HepG2 (cell line): ENCODE data around the gene IQCN. TPM values are rescaled to one million over a fixed set of nuclear protein-coding genes. Genes with fewer than 3 reads are reported as not detected.

Experiments
- CBFB ChIP-seq: sonication (generic); formaldehyde crosslinking; IDR thresholded peaks from 2 replicates; pipeline ENCODE4 v1.4.0; 2020; ENCODE audit warnings: missing genetic modification reagents
- CREB1 ChIP-seq, 2 experiments: fragments of 450-650 bp in 1 of 2; IDR thresholded peaks; 2 replicates each; pipeline ENCODE4 v1.6.1; 2016 to 2017; ENCODE audit warnings: control low read depth in 1 of 2, mild to moderate bottlenecking in 1 of 2, missing compliant biosample characterization in 1 of 2, missing genetic modification characterization in 1 of 2
- HMGA1 ChIP-seq: sonication (generic); formaldehyde crosslinking; conservative IDR thresholded peaks from 2 replicates; pipeline ENCODE4 v1.4.0; 2020; ENCODE audit warnings: missing genetic modification reagents
- MNT ChIP-seq: fragments of 450-650 bp; IDR thresholded peaks from 2 replicates; pipeline ENCODE4 v1.6.1; 2016
- NONO ChIP-seq, 2 experiments: fragments of 450-650 bp in 1 of 2; sonication (generic) in 1 of 2; formaldehyde crosslinking in 1 of 2; IDR thresholded peaks in 1 of 2; conservative IDR thresholded peaks in 1 of 2; 2 replicates each; pipeline versions ENCODE4 v1.6.1 to v1.8.0; 2017 to 2022; ENCODE audit warnings: mild to moderate bottlenecking in 1 of 2, missing genetic modification reagents in 1 of 2, moderate library complexity in 1 of 2
- NR2F2 ChIP-seq: IDR thresholded peaks from 2 replicates; pipeline ENCODE4 v1.6.1; 2012; ENCODE audit warnings: low read depth, inconsistent platforms, borderline replicate concordance
- PPARG ChIP-seq: conservative IDR thresholded peaks from 2 replicates; pipeline ENCODE4 v1.6.1; 2016; ENCODE audit warnings: missing biosample characterization, missing genetic modification reagents
- RERE ChIP-seq: IDR thresholded peaks from 2 replicates; pipeline ENCODE4 v1.6.1; 2016; ENCODE audit warnings: low read depth, missing genetic modification reagents, missing compliant biosample characterization
- ZNF766 ChIP-seq: sonication (generic); formaldehyde crosslinking; IDR thresholded peaks from 2 replicates; pipeline ENCODE4 v1.5.0; 2020; ENCODE audit warnings: missing genetic modification reagents, borderline replicate concordance
- polyA plus RNA-seq, 8 experiments: library from polyadenylated mRNA; depleted of rRNA in 3 of 8; stranded (reverse) in 7 of 8; unstranded in 1 of 8; fragments of >200 nt; fragmentation: Illumina TruSeq in 4 of 8; extraction: Trizol in 4 of 8; gene quantifications; 2 replicates each; pipeline versions ENCODE4 v1.2.1 to v1.2.3, GENCODE V29; 2011 to 2016; ENCODE audit warnings: low read depth in 4 of 8, missing spikeins in 1 of 8, mixed read lengths in 1 of 8; ENCODE audit not compliant: insufficient read depth in 1 of 8
- total RNA-seq, 5 experiments: library from RNA; depleted of rRNA; stranded (reverse); fragments of >200 nt; fragmentation: Illumina TruSeq; extraction: Trizol; gene quantifications; 2 replicates each; pipeline ENCODE4 v1.2.3, GENCODE V29; 2016; ENCODE audit warnings: low read depth in 1 of 5

IQCN gene
- total and polyA plus RNA-seq, 2 of the 13 experiments (the other 11 are each of a cell fraction or from before 2014, with no cell fraction given): 0.04 to 0.18 TPM

DNA sequence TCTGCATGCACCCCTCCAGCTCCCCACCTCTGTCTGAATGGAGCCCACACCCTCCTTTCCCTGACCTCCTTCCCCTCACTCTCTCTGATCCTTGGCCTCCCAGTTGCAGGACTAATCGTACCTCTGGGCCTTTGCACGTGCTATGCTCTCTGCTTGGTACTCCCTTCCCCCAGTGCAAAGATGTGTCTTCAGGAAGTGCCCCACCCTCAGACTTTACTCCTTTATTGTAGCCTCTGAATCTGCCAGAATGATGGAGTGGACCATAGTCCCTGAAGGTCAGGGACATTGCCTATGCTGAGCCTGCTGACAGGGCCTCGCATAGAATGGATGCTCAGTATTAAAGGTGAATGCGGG is 8.5 kb upstream of the IQCN start (continued):
- no peak for TF ChIP-seq RERE (CRISPR knock-in tag)
- TF ChIP-seq CBFB: 0 out of 2 replicates have a peak, but pooled peaks have one; percentile 41
- TF ChIP-seq NONO (IDR thresholded peaks at IDR 0.05): no peak
- no peak; the same call in 1 of the 2 replicates for TF ChIP-seq NONO (CRISPR knock-in tag; conservative IDR thresholded peaks at IDR 0.05)
- TF ChIP-seq ZNF766 (CRISPR knock-in tag): no peak
- TF ChIP-seq MNT: no peak
- TF ChIP-seq NR2F2: no peak
- TF ChIP-seq PPARG (CRISPR knock-in tag): no peak
- TF ChIP-seq HMGA1 (CRISPR knock-in tag): no peak
- no peak for TF ChIP-seq CREB1 (IDR thresholded peaks at IDR 0.05)
- no peak for TF ChIP-seq CREB1 (CRISPR knock-in tag; IDR thresholded peaks at IDR 0.05)
